H7 (cell line): Measurements from ENCODE around the gene CR2. TPM values are rescaled to one million over a fixed set of nuclear protein-coding genes. Genes with fewer than 3 reads are reported as not detected.
"Not testable (repeated sequence)": the region's sequence is repeated elsewhere in the genome, so short reads cannot be mapped to it uniquely, and the experiment has no call there.

Source experiments
- DNase-seq: peaks from one replicate; pipeline ENCODE4 v3.0.0; 2012
- H3K27me3 ChIP-seq: 2 replicates; pipeline ENCODE4 v1.6.0; 2011; ENCODE audit warnings: mild to moderate bottlenecking, low read length; ENCODE audit not compliant: control insufficient read depth, insufficient read depth
- H3K36me3 ChIP-seq: replicated peaks from 2 replicates; pipeline ENCODE4 v1.5.1; 2011; ENCODE audit warnings: low read length; ENCODE audit not compliant: control insufficient read depth, insufficient read depth
- H3K4me3 ChIP-seq: 2 replicates; pipeline ENCODE4 v1.5.1; 2011; ENCODE audit warnings: low read depth, mild to moderate bottlenecking, control low read depth, low read length, moderate library complexity; ENCODE audit not compliant: insufficient read depth
- total RNA-seq: library from RNA; depleted of rRNA; stranded (reverse); fragments of >200 nt; shearing (Covaris generic); gene quantifications from 2 replicates; pipeline ENCODE4 v1.2.3, GENCODE V29; 2014; rRNA removed

The CR2 gene
- total RNA-seq, 1 experiment from 2014 or later = 0.48 TPM

DNA sequence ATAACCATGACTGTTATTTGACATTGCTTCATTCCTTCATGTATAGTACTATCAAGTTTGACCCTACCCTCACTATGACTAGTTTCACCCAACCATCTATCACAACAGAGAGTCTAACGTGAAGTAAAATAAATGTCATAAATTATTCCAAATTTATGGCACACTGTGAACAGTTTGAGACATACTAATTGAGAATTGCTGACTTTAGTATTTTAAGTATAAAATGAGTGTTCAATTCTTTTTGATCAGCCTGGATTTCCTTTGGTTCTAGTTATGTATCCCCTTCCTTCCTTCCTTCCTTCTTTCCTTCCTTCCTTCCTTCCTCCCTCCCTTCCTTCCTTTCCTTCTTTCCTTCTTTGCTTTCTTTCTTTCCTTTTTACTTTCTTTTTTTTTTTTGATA, 56.3 kb downstream of the CR2 start:
- Histone ChIP-seq H3K36me3 (no peaks in the 10 kb centered on the region), H3K4me3 (no peak overlapping the region), H3K27me3 (no peaks in the 10 kb centered on the region)
- no peak for DNase-seq

DNA sequence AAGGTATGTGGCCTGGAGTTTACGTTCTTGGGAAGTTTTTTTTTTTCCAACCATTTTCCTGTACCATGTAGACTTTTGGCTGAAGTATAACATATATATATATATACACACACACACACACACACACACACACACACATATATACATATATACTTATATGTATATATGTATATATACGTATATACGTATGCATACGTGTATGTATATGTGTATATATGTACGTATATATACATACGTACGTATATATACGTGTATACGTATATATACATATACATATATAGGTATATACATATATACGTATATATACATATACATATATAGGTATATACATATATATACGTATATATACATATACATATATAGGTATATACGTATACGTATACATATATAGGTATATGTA, 60.8 kb downstream of the CR2 start:
- no peak overlapping the region for H3K4me3 ChIP-seq
- DNase-seq = no peak
- no peaks in the 10 kb centered on the region for H3K27me3 ChIP-seq
- H3K36me3 ChIP-seq = no peaks in the 10 kb centered on the region

DNA sequence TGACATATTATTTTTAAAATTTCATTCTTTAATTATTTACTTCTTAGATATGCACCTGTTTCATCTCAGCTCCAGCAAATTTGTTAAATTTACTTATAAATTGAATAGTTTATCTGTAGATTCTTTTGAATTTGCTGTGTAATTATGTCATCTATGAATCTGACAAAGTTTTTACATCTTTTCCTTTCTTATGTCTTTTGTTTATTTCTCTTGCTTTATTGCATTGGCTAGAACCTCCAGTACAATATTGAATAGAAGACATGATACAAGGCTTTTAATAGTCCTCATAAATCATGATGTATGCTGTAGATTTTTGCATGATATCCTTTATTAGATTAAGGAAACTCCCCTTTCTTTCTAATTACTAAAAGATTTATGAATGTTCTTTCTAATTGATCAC, 62.6 kb downstream of the CR2 start:
- no peaks in the 10 kb centered on the region for H3K36me3 ChIP-seq
- no peak for DNase-seq
- no peaks in the 10 kb centered on the region for H3K27me3 ChIP-seq
- no peak overlapping the region for H3K4me3 ChIP-seq

DNA sequence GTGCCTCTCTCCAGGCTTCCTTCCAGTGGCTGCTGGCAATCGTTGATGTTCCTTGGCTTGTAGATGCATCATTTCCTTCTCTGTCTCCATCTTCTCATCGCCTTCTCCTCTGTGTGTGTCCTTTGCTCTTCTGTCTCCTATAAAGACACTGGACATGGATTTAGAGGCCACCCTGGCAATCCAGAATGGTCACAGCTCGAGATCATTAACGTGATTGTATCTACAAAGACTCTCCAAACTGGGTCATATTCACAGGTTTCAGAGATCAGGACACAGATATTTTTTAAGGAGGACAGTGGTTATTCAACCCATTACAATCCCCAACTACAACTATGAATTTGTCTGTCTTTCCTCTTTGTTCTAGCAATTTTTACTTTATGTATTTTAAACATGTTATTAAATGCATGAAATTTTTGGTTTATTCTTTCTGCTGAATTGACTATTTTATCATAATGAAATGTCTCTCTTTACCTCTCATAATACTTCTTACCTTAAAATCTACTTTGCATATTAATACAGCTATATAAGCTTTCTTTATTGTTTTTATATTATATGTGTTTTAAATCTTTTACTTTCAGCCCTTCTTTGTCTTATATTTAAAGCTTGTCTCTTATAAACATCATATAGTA, 64.6 kb downstream of the CR2 start:
- DNase-seq = no peak
- H3K36me3 ChIP-seq = no peaks in the 10 kb centered on the region
- H3K4me3 ChIP-seq = no peak overlapping the region
- H3K27me3 ChIP-seq = no peaks in the 10 kb centered on the region

DNA sequence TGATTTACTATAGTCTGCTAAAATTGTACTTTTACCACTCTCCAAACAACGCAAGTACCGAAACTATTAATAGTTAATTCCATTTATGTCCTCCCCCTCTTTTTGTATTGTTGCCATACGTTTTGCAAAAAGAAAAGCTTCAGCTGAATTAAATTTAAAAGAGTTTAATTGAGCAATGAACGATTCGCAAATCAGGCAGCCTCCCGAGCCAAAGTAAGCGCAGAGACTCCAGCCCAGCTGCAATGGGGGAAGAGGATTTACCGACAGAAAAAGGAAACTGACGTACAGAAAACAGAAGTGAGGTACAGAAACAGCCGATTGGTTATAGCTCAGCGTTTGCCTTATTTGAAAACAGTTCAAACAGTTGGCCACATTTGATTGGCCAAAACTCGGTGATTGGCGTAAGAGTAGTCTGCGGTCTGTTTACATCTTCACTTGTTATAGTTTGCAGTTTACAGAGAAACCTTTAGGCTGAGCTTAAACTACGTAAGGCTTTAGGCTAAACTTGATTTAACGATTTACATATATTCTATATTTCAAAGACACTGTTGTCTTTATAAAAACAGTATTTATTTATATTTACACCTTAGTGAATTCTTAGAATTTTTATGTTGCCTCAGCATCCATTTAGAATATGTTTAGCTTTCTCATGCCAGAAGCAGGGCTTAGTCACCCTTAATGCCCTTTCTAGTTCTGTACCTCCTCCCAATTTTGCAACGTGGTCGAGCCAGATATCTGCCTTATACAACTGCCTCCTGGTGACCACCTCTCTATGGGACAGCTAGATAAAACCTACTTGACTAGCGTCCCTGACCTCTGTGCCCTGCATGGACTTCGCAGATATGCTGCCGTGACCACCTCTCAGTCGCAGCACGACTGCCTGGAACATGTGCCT, 65.6 kb downstream of the CR2 start:
- H3K36me3 ChIP-seq = no peaks in the 10 kb centered on the region
- H3K4me3 ChIP-seq = no peak overlapping the region
- no peaks in the 10 kb centered on the region for H3K27me3 ChIP-seq
- no peak for DNase-seq

DNA sequence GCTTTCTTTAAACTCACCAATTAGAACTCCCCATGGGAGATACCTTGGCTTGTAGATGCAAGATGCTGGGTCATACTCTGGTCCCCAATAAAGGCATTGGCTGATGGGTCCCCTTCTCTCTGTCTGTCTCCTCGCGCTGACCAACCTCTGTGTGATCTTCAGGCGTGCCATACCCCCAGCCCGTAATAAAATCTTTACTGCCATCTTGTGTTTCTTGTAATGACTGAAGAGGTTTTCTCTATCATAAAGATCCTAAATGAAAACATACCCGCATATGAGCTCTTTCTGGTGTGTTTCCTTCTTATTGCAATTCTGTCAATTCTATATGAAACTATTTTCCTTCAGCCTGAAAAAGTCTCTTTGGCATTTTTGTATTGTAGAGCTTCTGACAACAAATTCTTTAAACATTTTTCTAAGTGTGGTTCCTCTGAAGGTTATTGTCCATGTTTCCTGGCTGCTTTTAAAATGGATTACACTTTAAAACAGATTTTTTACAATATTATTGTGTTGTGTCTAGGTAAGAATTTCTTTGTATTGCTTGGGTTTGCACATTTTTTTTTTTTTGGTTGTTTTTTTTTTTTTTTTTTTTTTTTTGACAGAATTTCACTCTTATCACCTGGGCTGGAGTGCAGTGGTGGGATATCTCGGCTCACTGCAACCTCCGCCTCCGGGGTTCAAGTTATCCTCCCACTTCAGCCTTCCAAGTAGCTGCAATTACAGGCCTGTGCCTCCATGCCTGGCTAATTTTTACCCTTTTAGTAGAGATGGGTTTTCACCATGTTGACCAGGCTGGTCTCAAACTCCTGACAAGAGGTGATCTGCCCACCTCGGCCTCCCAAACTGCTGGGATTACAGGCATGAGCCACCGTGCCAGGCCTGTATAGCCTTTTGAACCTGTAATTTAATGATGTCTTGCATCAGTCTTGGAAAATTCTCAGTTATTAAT, 66.5 kb downstream of the CR2 start:
- not testable (repeated sequence) for H3K4me3 ChIP-seq, H3K27me3 ChIP-seq, DNase-seq, H3K36me3 ChIP-seq

DNA sequence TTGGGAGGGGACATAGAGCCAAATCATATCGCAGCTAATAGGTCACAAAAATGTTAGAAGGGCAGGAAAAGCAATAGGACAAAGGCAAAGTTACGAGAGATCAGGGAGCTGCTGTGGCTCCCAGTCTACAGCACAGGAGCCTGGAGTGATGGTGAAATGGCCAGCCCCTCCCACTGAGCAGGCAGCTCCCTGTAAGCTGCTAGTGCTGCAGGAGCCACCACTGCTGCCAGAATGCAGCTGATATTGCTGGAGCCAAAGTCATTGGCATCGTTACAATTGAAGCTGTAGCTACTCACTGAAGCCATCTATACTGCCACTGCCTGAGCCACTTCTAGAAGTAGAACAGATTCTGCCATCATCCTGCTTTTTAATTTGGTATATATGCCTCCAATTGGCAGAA, 71.1 kb downstream of the CR2 start:
- H3K36me3 ChIP-seq, H3K4me3 ChIP-seq, H3K27me3 ChIP-seq, DNase-seq: not testable (repeated sequence)

DNA sequence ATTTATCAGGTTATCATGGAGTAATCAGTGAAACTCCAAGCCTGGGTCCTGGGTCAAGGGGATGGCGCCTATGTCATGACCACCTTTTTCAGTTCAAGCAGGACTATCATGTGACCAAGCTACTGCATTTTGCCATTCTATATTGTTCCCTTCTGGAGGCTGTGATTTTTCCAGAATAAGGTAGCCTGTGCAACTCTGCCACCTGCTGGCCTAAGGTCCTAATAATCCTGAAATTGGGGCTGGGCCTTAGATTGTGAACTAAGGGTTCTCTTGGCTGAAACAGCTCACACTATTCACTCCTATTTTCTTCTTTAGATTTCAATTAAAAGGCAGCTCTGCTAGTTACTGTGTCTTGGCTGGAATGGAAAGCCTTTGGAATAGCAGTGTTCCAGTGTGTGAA, 74.3 kb downstream of the CR2 start:
- DNase-seq, H3K4me3 ChIP-seq, H3K36me3 ChIP-seq, H3K27me3 ChIP-seq: not testable (repeated sequence)

DNA sequence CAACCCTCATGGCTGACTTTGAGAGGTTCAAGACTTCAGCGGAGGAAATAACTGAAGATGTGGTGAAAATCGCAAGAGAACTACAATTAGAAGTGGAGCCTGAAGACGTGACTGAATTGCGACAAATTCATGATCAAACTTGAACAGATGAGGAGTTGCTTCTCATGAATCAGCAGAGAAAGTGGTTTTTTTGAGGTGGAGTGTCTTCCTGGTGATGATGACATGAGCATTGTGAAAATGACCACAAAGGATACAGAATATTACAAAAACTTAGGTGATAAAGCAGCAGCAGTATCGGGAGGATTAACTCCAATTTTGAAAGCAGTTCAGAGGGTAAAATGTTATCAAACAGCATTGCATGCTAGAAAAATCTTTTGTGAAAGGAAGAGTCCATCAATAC, 82.1 kb downstream of the CR2 start:
- not testable (repeated sequence) for H3K36me3 ChIP-seq, DNase-seq, H3K4me3 ChIP-seq, H3K27me3 ChIP-seq

Other genes starting within 250 kb of the CR2 start
- 15.8 and 30.5 TPM in 2 replicates for gene CD55, start 132.7 kb upstream of the CR2 start, total RNA-seq
- 0.07 TPM in 2 replicates for gene CR1, start 41.8 kb downstream of the CR2 start, total RNA-seq
- gene CR1L, start 190.8 kb downstream of the CR2 start, total RNA-seq = 0.48 TPM in 1 of 2 replicates, not detected in the other